GM21529 (cell line): ENCODE measurements around the gene WWOX.
"Not testable (repeated sequence)": the region's sequence is repeated elsewhere in the genome, so short reads cannot be mapped to it uniquely, and the experiment has no call there.

ENCODE experiments used
- ATAC-seq: cut with Tn5 transposase; IDR thresholded peaks from one replicate; pipeline ENCODE4 v1.9.1; 2021; ENCODE audit not compliant: unreplicated experiment

WWOX gene

GRCh38 chr16:78514888-78515287 lies 415.4 kb downstream of the WWOX start:
- not testable (repeated sequence) for ATAC-seq

- no peak for ATAC-seq
These were observed 416.0 kb downstream of the WWOX start for GRCh38 chr16:78515421-78515820.

GRCh38 chr16:78516006-78516736 lies 416.7 kb downstream of the WWOX start:
- no peak for ATAC-seq

GRCh38 chr16:78519896-78520295 lies 420.4 kb downstream of the WWOX start:
- ATAC-seq = no peak

- ATAC-seq = no peak
These were observed 421.0 kb downstream of the WWOX start for GRCh38 chr16:78520470-78520869.

GRCh38 chr16:78522327-78522726 lies 422.9 kb downstream of the WWOX start:
- no peak for ATAC-seq

- ATAC-seq = no peak
These were observed 423.9 kb downstream of the WWOX start for GRCh38 chr16:78523212-78523985.

- ATAC-seq = no peak
These were observed 424.7 kb downstream of the WWOX start for GRCh38 chr16:78524066-78524595.

- no peak for ATAC-seq
These were observed 428.8 kb downstream of the WWOX start for GRCh38 chr16:78528265-78528664.

GRCh38 chr16:78529881-78530280 lies 430.4 kb downstream of the WWOX start:
- ATAC-seq = no peak

- no peak for ATAC-seq
These were observed 430.8 kb downstream of the WWOX start for GRCh38 chr16:78530283-78530682.

- ATAC-seq = no peak
These were observed 435.6 kb downstream of the WWOX start for GRCh38 chr16:78535098-78535497.

GRCh38 chr16:78537511-78537910 lies 438.1 kb downstream of the WWOX start:
- no peak for ATAC-seq

- no peak for ATAC-seq
These were observed 438.8 kb downstream of the WWOX start for GRCh38 chr16:78538292-78538691.

- ATAC-seq = no peak
These were observed 439.5 kb downstream of the WWOX start for GRCh38 chr16:78538919-78539318.

GRCh38 chr16:78542419-78542818 lies 443.0 kb downstream of the WWOX start:
- ATAC-seq = no peak

- ATAC-seq = no peak
These were observed 443.6 kb downstream of the WWOX start for GRCh38 chr16:78543023-78543422.

- no peak for ATAC-seq
These were observed 449.9 kb downstream of the WWOX start for GRCh38 chr16:78549366-78549765.

- ATAC-seq = no peak
These were observed 452.1 kb downstream of the WWOX start for GRCh38 chr16:78551487-78552085.

- no peak for ATAC-seq
These were observed 452.7 kb downstream of the WWOX start for GRCh38 chr16:78552106-78552675.

GRCh38 chr16:78552716-78553115 lies 453.3 kb downstream of the WWOX start:
- no peak for ATAC-seq
